GM19468 (cell line): Measurements from ENCODE around the gene BMAL1.

Experiments
- ATAC-seq: cut with Tn5 transposase; IDR thresholded peaks from one replicate; pipeline ENCODE4 v1.9.1; 2021; ENCODE audit warnings: mild to moderate bottlenecking, moderate library complexity, moderate number of reproducible peaks; ENCODE audit not compliant: unreplicated experiment; ENCODE audit errors: extremely low read depth

Gene BMAL1

DNA sequence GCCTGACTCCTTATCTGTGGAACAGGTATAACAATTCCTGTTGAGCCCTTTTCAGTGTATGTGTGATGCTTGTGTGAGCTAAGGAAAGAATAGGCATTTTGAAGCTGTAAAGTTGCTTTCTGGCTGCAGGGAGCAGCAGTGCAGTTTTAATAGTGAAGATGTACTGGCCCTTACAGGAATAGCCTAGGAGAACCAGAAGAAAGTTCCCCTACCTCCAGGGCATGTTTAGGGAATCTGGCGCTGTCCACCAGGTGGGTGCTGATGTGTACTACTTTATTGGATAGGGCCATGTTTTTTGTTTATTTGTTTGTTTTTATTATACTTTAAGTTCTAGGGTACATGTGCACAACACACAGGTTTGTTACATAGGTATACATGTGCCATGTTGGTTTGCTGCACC, 11.5 kb downstream of the BMAL1 start:
- ATAC-seq: no peak

DNA sequence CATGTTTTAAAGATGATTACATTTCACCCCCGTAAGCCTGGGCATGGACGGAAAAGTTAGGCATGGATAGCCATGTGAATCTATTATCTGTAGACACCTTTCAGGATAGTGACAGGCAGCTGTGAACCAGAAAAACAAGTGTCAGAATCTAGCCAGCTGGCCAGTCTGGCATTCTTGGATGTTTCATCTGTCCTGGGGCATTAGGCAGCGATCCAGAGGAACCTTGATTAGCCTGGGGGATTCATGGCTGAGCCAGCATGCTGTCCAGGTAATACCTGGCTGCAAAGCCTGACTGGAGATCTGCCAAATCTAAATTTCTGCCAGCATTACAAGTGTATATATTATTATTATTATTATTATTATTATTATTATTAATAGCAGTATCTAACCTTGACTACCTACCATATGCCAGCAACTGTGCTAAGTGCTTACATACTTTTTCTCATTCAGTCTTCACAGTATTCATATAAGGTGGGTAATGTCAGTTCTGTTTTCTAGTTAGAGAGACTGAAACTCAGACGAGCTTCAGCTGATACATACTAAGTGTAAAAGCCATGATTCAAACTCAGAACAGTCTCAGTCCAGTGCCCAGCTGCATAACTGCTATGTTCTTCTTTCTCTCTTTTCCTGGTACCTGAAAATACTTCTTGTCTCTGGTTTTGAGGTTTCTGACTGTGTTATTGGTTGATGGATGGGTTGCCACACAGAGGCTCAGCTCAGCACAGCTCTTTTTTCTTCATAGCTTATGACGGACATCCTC, 12.8 kb downstream of the BMAL1 start:
- no peak for ATAC-seq

- ATAC-seq: no peak
Measured at GRCh38 chr11:13291361-13291760, 13.8 kb downstream of the BMAL1 start.

GRCh38 chr11:13291800-13292199, 14.2 kb downstream of the BMAL1 start:
- no peak for ATAC-seq

- ATAC-seq: no peak
Measured at GRCh38 chr11:13292970-13293369, 15.4 kb downstream of the BMAL1 start.

- ATAC-seq: no peak
Measured at GRCh38 chr11:13294178-13294577, 16.6 kb downstream of the BMAL1 start.

DNA sequence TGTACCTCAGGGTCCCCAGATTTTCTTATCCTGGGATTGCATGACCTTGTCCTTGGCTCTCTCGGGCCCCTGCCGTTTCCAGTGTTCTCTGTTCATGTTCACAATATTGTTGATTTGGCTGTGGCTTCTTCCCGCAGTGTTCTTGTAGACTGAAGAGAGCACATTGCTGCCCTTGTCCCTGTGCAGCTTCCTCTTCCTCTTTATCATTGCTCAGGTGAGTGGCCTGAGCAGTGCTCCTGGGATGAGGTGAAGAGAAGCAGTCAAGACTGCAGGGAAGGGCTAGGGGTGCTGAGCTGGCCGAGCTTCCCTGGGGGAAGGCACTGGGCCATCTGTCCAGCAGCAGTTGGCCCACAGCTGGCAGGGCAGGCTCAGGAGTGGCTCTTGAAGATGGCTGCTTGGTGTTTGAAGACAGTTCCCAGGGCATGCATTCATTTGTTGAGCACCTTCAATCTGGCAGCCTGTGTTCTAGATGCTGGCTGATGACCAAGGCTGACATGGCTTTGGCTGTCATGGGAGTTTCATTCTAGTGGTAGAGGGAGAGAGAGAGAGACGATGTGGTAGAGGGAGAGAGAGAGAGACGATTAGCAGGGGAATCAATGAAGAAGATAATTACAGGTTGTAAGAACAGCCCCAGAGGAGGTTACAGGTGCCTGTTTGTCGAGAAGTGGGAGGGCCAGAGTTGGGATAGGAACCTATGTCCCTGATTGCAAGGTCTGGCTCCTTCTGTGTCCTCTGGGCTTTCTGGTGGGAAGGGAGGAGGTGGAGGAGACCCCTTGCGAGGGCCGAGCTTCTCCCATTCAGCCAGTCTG, 17.4 kb downstream of the BMAL1 start:
- ATAC-seq: no peak

GRCh38 chr11:13297308-13297916, 19.8 kb downstream of the BMAL1 start:
- ATAC-seq: no peak

- no peak for ATAC-seq
Measured at GRCh38 chr11:13297917-13298356, 20.3 kb downstream of the BMAL1 start.

DNA sequence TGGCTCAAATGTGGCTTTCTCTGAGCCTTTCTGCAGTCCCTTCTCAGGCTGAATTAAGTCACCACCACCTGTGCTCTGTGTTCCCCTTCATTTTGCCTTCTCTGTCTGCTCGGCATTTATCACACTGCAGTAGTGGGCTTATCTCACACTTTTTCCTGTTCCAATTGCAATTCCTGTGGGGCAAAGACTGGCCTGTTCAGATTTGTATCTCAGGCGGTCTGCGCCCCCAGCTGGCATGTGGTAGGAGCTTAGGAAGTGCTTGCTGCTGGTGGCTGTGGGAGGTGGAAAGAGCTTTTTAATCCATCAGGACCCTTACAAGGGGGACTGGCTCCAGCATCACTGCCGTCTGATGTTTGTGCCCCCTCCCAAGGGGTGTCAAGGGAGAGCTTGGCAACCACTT, 21.2 kb downstream of the BMAL1 start:
- no peak for ATAC-seq

DNA sequence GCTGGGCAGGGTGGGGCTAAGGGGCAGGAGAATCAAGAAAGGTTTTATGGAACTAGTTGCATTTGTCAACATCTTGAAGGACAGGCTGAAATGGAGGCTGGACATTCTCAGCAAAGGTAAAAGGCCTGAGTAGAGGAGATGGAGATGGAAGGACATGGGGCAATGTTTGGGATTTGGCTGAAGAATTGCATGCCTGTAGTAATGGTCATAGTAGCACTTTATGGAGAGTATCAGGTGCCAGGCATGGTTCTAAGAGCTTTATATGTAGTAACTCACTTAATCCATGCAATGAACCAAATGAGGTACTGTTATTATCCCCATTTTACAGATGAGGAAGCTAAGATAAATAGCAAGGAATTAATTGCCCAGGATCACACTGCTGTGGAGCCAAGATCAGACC, 23.9 kb downstream of the BMAL1 start:
- no peak for ATAC-seq

GRCh38 chr11:13302420-13302958, 24.9 kb downstream of the BMAL1 start:
- no peak for ATAC-seq

DNA sequence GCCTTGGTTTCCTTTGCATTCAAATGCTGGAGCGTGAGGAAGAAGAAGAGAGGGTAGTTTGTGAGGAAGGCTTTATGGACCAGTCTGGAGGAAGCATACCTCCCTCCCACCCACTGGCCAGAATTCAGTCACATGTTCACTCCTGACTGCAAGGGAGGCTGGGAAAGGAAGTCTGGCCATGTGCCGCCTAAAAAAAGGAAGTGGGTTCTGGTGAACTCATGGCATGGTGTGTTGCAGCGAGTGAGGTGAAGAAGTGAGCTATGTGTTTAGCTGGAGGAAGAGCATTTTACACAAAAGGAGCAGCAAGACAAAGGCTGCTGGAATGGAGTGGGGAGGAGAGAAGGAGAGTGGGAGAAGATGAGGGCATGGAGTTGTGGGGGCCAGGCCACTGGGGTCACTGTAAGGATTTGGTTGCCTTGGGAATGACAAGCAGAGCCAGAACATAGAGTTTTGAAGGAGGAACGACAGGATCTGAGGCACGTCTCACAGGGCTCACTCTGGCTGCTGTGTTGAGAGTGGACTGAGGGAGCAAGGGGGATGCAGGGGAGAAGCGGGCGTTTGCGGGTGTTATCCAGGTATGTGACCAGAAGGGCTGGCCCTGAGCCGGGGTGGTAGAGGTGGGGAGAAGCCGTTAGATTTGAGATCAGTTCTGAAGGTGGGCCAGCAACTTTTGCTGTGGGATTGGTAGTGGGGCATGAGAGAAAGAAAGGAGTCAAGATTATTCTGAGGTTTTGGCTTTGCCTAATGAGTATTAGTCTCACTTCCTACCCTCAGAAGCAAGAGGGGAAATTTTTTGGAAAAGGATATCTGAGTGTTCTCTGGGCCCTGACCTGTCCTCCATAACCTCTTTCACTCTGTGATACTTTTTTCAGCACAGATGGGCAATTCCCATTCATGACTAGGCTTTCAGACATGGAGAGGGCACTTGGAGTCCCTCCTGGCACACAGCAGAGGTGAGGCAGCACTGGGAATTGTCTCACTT, 26.4 kb downstream of the BMAL1 start:
- ATAC-seq: no peak

DNA sequence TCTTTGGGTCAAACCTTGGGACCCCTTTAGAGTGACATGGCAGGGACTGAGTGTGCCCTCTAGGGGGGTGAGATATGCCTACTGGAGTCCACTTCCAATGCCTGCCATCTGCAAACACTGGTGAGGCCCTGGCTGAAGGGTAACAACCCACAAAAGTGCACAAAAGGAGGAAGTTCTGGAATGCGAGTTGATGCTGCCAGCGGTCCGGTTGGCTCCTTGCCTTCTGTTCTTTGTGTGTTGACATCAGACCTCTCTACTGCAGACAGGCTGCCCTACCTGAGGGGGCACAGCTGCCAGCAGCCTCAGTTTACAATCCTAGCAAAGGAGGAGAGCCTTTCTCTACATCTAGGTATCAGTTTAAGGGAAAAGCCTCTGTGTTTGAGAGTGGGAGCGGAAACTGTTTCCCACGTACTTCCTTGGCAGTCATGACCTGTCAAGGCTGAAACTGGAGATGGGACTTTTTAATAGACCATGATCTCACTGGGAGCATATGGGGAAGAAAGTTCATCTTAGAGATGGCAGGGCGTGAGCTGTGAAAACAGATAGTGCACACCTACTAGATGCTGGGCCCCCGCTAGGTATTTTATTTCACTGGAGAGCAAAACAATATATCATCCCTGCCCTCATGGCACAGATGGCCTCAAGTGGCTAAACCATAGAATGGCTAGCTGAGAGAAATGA, 27.2 kb downstream of the BMAL1 start:
- ATAC-seq: no peak

GRCh38 chr11:13308704-13309103, 31.1 kb downstream of the BMAL1 start:
- no peak for ATAC-seq

- no peak for ATAC-seq
Measured at GRCh38 chr11:13309156-13309555, 31.6 kb downstream of the BMAL1 start.

GRCh38 chr11:13310443-13310842, 32.9 kb downstream of the BMAL1 start:
- no peak for ATAC-seq

- ATAC-seq: no peak
Measured at GRCh38 chr11:13311570-13311969, 34.0 kb downstream of the BMAL1 start.
